Cerebellar nuclear complex (tissue), 1 donor: ENCODE measurements around the gene RNF138.
"Not testable (repeated sequence)": the region's sequence is repeated elsewhere in the genome, so short reads cannot be mapped to it uniquely, and the experiment has no call there.

Source experiments
- DNase-seq, 2 experiments: peaks; one replicate each; lab custom pipeline; 2025; lab: John Stamatoyannopoulos, UW

Gene RNF138, protein sequence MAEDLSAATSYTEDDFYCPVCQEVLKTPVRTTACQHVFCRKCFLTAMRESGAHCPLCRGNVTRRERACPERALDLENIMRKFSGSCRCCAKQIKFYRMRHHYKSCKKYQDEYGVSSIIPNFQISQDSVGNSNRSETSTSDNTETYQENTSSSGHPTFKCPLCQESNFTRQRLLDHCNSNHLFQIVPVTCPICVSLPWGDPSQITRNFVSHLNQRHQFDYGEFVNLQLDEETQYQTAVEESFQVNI

DNA sequence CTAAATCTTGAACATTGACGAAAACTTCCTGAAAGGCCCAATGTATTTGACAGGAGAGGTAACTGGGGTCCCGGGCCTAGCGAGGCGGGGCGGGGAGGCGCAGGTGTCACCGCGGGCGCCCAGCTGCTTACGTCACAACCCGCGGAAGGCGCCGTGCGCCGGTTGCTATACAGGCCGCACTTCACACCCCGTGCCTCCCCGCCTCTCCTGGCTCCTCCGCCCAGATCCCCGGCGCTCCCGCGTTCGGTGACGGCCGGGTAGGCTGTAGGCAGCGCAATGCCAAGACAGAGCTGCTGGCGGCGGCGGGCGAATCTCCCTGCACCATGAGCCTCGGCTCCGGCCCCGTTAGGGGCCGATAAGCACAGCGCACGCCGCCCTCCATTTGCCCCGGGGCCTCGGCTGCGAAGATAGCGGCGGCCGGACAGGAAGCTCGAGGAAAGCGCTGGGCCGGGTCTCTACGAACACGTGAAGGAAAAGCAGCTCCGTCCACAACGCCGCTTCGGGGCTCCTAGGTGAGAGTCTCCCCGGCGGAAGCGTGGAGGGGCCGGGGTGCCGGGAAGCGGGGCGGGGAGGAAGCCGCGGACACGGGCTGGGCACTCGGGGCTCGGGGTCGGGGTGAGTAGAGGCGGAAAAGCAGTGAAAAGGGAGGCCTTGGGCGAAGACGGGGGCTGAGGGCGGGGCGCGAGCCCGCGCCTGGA, at the start of gene RNF138:
TSS of gene RNF138 (plus strand) at position 151 of the 698 bp plus-strand sequence. CDS start 903 bp downstream, outside the sequence.
- DNase-seq: peak in 1 of 2 experiments; percentile 22

DNA sequence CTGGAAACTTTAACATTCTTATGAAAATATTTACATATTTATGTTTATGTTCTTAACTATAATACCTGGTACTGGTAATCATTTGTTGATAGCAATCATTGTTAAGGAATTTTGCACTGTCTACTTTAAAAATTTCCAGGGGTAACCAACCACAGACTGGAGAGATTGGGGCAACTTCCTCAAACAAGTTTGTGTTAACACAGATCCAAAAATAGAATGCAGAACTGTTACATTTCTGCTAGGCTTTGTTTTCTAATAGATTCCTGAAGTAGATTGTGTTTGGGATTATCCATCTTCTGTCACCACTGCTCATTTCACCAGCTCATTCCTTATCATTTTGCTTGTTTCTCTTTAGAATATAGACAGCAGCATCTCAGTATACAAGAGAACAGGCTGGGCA, 49.3 kb upstream of the RNF138 start:
- DNase-seq: no peak

DNA sequence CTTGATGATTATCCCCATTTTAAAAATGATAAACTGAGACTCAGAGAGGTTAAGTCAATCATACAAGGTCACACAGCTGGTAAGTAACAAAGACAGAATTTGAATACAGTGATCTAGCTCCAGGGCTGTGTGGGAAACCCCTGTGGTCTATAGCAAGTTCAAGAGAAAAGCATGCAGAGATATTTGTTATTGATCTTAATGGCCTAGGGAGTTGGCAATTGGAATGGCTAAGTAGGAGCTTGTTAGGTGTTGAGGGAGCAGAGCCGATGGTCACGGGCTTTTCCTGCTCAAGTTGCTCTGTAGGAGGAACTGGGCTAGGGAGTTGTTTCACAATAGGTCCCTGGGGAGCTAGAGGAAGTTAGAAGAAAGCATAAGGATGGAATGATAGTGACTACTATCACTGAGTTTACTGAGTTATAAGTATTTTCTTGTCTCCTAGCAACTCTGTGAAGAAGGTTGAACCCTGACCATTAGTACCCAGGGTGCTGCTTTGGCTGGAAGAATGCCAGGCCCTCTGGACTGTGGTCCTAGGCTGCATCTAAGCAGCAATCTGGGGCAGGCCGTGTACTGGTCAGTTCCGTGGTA, 43.1 kb upstream of the RNF138 start:
- DNase-seq: no peak

DNA sequence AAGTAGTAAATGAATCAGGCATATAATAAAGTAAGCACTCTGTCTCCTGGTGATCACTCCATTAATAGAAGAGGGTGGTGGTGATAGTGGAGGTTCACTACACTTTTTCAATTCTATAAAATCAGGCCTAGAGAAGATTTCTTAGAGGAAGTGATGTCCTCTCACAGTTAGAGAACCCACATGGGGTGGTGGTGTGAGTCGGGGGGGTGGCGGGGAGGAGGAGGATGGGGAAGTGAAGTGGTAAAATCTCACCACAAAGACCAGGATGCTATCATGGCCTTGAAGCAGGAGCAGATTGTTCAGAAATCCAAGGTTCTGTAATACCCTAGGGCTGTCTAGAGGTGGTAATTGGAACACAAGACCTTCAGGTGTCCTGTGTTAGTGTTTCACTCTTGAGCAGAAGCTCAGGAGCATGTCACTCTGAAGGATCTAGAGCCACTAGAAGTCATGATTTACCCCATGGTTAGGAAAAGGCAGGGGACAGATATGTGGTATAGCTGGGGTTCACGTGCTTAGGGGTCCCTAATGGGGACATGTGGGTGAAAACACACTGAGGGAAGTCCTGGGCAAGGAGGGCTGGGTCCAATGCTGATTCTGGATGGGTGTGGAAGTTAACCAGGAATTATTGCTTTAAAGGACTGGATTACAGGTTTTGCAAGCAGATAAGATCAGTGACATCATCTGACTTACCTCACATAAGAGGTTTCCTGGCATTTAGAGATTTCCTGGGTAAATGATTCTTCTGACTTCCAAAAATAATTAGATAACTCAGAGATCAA, 42.1 kb upstream of the RNF138 start:
- no peak for DNase-seq

DNA sequence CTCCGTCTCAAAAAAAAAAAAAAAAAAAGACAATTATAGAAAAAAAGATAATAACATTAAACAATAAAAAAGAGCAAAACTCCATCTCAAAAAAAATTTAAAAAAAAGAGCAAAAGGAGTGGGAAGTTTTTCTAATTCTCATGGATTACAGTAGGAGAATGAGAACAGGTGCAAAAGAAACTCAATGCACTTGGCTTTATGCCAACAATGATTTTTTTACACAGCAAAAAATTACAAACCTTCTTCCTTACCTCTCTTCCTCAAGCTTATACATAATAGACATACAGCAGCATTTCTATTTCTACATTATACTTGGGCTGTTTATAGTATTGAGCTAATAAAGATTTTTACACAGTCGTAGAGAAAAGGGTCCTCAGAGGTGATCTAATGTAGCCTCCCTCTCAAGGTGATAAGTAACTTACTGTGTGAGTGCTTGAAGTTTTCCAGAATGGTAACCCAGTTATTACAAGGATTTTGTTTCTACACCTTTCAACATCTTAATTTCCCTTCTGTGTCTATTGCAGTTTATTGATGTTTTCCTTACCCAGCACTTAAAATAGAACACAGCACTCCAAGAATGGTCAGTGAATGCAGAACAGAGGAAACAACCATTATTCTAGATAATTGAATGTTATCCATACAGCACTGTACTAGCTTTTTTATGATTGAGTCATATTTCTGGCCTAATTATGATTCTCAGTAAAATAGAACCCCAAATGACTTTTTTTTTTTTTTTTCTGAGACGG, 34.9 kb upstream of the RNF138 start:
- DNase-seq: no peak

DNA sequence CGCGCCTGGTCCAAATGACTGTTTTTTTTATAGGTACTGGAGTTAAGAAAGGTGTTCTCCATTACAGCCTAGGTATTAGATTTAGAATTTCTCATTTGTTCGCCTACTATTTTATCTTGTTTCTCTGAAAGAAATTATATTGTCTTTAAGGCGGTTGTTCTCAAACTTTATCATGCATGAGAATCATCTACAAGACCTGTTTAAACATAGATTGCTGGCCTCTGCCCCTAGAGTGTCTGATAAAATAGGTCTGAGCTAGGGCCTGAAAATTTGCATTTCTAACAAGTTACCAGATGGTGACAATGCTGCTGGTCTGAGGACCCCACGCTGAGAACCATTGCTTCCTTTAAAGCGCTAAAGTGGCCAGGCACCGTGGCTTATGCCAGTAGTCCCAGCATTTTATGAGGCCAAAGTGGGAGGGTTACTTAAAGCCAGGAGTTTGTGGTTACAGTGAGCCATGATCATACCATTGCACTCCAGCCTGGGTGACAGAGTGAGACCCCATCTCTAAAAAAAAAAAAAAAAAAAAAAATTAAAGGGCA, 34.0 kb upstream of the RNF138 start:
- no peak for DNase-seq

DNA sequence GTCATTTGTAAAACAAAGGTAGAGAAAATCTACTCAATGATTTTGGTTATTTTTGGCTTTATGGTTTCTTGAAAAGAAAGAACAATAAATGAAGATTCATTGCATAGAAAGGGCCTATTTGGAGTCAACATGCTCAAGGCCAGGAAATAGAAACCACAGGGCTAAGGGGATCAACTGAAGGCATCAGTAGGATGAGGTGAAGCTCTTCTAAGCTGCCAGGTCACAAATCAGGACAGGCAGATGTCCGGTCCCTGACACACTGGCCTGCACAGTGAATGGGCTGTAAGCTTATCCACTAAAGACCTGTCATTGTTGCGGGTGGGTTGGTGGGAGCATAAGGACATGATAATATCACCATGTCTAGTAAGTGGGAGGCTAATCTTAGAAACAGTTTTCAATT, 31.6 kb upstream of the RNF138 start:
- DNase-seq: no peak

DNA sequence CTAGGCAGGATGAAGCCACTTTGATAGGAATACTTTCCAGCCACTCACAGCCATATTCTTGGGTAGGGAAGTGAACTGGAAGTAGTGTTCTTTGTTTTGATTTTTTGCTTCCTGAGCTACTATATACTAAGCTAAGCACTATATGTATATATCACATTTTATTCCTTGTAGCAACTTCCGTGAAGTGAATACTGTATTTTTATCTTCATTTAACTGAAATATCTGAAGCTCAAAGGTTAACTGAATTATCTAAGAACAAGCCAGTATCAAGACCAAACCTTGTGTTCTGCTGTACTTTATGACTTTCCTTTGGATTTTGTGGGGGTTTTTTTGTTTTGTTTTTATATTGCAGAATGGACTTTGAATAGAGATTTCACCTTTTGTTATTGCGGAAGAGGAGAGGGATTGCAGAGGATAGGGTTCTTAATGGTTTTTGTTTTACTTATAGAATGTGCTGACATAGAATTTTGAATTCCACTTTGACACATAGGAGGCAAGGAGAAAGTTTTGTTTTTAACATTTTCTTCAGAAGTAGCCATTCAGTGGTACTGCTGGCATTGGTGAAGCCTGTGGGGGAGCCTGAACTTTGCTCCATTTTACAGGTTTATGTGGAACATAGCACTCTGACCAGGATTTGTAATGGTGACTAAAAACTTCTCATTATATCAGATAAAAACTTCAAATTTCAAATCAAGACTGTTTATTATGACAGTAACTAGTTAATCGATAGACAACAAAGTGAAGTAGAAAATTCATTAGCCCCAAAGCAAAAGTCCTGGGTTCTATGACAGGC, 24.1 kb upstream of the RNF138 start:
- no peak for DNase-seq

DNA sequence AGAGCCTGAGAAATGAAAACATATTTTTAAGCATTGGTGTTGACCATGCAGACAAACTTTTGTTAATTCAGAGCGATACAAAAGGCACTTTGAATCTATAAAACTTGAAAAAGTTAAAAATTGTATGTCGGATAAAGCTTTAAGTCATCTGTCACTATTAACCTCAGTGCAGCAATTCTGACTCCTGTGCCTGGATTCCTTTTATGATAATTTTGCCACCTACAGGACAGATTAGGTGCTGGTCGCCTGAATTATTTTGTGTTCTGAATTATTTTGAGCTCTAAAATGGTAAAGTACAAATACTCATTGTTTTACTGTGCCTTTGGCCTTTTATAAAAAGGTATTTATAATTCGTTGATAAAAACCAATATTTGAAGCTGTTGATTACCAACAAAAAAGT, 19.4 kb upstream of the RNF138 start:
- DNase-seq: no peak

DNA sequence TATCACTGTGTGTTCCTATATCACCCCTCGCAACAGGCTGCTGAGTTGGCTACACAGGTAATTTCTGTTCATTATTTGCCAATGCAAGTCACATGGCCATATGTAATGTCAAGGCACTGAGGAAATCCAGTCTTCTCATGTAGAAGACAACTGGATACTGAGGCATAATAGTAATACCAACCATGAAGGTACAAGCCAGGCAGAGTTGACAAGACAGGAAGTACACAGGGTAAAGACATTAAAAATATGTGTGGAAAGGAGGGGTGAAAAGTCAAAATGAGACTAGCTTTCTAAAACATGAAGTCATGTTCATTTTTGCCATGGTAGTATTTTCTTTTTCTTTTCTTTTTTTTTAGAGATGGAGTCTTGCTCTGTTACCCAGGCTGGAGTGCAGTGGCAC, 17.5 kb upstream of the RNF138 start:
- no peak for DNase-seq

DNA sequence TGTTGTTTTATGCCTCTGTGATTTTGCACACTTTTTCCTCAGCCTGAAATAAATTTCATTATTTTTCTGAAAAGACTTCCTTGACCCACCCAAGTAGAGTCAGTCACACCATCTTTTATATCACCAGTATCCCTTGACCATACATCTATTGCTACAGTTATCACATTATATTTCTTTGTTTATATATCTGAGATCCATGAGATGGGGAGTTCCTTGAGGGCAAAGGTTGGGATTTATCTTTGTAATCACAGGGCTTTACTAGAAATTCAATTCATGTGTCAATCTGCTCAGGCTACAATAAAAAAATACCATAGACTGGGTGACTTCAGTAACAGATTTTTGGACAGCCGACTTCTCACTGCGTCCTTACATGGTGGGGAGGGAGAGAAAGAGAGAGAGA, 12.8 kb upstream of the RNF138 start:
- no peak for DNase-seq

DNA sequence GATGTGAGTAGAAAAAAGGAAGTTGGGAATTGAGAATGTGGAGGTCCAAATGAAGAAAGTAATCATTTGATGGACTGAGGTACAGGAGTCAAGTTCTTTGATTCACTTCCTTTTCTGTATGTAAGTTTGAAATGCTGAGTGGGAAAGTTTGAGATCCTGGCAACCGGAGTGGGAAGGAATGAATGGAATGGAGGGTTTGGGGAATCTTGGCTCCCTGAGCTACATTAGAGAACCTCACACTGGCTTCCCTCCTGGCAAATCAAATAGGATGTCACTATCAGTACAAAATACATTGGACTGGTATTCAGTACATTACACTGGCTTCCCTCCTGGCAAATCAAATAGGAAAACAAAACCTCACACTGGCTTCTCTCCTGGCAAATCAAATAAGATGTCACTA, 9.8 kb upstream of the RNF138 start:
- no peak for DNase-seq

DNA sequence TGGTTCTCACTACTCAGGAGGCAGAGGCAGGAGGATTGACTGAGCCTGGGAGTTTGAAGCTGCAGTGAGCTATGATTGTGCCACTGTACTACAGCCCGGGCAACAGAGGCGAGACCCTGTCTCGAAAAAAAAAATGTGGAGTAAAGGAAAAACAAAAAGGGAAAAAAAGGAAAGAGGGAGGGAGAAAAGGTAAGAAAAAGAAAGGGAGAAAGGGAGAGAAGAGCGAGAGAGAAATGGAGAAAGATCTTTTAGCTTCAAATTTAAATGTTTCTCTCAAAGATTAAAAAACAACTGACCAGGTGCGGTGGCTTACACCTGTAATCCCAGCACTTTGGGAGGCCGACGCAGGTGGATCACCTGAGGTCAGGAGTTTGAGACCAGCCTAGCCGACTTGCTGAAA, 7.9 kb upstream of the RNF138 start:
- no peak for DNase-seq

DNA sequence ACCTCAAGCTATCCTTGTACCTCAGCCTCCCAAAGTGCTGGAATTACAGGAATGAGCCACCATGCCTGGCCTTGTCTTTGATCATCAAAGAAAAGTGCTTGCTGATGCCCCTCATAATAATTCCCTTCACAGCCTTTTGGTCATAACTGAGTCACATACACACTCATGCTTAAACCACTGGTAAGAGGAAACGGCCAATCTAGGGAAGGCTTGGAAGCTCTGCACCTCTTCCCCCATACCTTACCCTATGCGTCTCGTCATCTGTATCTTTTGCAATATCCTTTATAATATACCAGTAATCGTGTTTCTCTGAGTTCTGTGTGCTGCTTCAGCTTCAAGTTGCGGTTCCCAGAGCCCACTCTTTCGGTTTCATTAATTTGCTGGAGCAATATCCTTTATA, 4.8 kb upstream of the RNF138 start:
- DNase-seq: no peak

DNA sequence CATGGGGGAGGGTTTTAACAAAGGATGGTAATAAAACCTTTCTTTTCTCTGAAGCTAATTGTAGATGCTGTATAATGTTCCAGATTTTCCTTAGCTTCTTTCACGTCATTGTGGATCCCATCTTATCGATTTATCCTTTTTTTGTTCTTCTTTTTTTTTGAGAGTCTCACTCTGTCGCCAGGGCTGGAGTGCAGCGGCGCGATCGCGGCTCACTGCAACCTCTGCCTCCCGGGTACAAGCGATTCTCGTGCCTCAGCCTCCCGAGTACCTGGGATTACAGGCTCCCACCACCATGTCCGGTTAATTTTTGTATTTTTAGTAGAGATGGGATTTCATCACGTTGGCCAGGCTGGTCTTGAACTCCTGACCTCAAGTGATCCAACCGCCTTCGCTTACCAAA, 843 bp upstream of the RNF138 start:
- DNase-seq: not testable (repeated sequence)

DNA sequence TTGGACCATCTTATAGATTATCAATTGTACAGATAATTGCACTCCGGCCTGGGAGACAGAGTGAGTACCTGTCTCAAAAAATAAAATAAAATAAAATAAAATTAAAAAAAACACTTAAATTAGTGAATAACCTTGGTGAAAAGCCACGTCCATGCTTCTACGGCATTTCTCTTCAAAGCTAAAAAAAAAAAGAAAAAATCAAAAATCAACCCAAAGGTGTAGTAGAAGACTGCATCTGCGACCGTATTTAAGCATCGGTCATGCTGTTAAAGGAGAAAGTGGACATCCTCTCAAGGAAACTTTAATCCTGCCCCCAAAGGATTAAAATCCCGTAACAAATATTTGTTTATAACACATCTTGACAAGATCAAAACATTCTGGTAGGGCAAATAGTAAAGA, 350 bp upstream of the RNF138 start:
- no peak for DNase-seq

DNA sequence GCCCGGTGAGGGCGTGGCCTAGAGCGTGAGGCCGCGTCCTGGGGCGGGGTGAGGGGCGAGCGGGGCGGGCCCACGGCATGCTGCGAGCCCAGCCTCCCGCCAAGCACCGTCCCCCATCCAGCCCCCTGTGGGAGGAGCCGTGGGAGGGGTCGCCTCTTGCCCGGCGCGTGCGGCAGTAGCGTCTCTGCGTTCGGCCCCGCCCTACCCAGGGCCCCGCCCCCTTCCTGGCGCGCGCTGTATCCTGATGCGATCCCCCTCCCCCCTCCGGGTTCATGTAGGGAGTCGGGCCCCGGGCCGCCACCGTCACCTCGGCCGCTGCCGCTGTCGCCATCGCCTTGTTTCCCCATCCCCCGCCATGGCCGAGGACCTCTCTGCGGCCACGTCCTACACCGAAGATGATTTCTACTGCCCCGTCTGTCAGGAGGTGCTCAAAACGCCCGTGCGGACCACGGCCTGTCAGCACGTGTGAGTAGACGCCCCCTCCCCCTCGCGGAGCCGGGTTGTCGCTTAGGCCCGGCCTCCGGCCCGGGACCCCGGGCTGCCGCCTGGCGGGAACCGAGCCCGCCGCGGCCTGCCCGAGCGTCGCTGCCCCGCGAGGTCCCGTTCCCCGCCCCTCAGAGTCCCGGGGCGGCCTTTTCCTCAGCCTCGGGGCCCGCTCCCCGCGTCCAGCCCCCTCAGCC, 888 bp downstream of the RNF138 start:
- peak; percentile 31 to 70 for DNase-seq

DNA sequence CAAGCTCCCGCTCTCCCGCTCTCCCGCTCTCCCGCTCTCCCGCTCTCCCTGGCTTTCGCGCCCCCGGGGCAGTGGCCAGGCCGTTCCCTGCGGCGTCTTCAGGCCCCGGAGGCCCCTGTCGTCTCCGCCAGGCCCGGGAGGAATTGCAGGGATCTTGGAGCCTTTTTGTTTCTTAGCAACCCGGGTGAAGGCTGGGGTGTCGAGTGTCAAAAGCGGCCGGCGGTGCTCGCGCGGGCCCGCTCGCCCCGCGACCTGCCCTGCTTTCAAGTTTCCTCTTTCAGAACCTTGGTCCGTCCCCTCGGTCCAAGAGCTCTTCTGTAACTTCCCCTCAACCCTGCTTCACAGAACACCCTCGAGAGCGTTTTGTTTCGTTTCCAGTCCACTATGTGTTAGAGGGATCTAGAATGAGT, 1.4 kb downstream of the RNF138 start:
- DNase-seq: no peak

DNA sequence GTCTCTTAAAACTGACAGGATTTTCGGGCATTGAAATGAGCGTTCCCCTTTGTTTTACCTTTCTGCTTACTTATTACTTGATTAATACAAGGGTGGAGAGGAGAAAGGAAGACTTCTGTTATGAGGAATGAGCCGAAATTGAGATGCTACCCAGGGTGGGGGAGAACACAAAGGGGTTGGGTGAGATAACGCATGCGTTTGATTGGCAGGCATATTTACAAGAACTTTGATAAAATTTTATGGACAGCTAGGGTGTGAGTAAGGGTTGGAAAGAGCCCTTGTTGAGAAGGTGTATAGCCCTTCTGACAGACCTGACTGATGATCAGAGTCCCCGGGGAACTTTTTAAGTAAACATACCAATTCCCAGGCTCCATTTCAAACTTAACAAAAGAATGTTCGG, 1.8 kb downstream of the RNF138 start:
- no peak for DNase-seq

DNA sequence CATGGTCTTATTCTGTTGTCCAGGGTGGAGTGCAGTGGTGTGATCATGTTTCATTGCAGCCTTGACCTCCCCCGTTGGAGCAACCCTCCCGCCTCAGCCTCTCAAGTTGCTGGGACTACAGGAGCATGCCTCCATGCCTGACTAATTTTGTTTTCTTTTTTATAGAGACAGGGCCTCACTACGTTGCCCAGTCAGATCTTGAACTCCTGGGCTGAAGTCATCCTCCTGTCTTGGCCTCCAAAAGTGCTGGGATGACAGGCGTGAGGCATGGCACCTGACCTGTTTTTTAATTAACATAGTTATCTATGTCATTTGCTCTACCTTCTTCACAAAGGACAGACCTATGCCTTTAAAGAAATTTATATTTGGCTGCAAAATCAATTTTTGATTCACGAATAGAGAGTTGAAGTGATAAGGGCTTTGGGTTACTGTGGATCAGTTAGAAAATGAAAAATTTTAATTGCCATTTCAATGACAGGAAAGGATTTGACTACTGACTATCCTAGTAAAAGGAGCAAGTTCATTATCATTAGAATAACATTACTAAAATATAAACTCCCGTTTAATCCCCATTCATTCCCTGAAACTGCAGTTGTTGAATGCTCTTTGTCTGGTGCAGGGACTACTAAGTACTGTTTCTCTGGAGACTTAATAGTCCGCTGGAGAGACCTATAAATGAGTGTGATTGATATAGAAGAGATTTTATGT, 3.7 kb downstream of the RNF138 start:
- no peak for DNase-seq
